H9 (cell line): ENCODE results near the gene MICAL3. TPM values are rescaled to one million over a fixed set of nuclear protein-coding genes. Genes with fewer than 3 reads are reported as not detected.

Source experiments
- DNase-seq: peaks from one replicate; pipeline ENCODE4 v3.0.0-alpha.2; 2017
- H2AFZ ChIP-seq: one replicate; pipeline ENCODE4 v1.6.1; 2013; ENCODE audit warnings: mild to moderate bottlenecking, low read length, control low read depth, moderate library complexity
- H2AK5ac ChIP-seq: 2 replicates; pipeline ENCODE4 v1.6.1; 2013; ENCODE audit warnings: low read length, control low read depth, mixed read lengths; ENCODE audit not compliant: insufficient read length
- H2BK120ac ChIP-seq: one replicate; pipeline ENCODE4 v1.6.1; 2013; ENCODE audit warnings: low read depth, mild to moderate bottlenecking, low read length, control low read depth, inconsistent platforms; ENCODE audit not compliant: poor library complexity, severe bottlenecking
- H2BK12ac ChIP-seq: 2 replicates; pipeline ENCODE4 v1.6.1; 2013; ENCODE audit warnings: low read length, control low read depth, mixed read lengths, low read depth; ENCODE audit not compliant: insufficient read length
- H2BK15ac ChIP-seq: 2 replicates; pipeline ENCODE4 v1.6.1; 2013; ENCODE audit warnings: low read depth, low read length, control low read depth
- H2BK20ac ChIP-seq: one replicate; pipeline ENCODE4 v1.6.1; 2013; ENCODE audit warnings: low read depth, mild to moderate bottlenecking, low read length, control low read depth, inconsistent platforms; ENCODE audit not compliant: poor library complexity, severe bottlenecking
- H2BK5ac ChIP-seq: 2 replicates; pipeline ENCODE4 v1.6.1; 2013; ENCODE audit warnings: low read length, control low read depth, mixed read lengths; ENCODE audit not compliant: insufficient read length
- H3K14ac ChIP-seq: 2 replicates; pipeline ENCODE4 v1.6.1; 2013; ENCODE audit warnings: low read length, control low read depth; ENCODE audit not compliant: insufficient read depth
- H3K18ac ChIP-seq: 2 replicates; pipeline ENCODE4 v1.6.1; 2013; ENCODE audit warnings: low read depth, mild to moderate bottlenecking, mixed read lengths, low read length, control low read depth; ENCODE audit not compliant: insufficient read length
- H3K23ac ChIP-seq: 2 replicates; pipeline ENCODE4 v1.6.1; 2013; ENCODE audit warnings: low read length, control low read depth, mixed read lengths, low read depth; ENCODE audit not compliant: insufficient read length
- H3K23me2 ChIP-seq: 2 replicates; pipeline ENCODE4 v1.6.1; 2013; ENCODE audit warnings: low read depth, mild to moderate bottlenecking, mixed read lengths, low read length, control low read depth; ENCODE audit not compliant: insufficient read length, poor library complexity, severe bottlenecking
- H3K27ac ChIP-seq: 2 replicates; pipeline ENCODE4 v1.5.1; 2013; ENCODE audit warnings: low read length, control low read depth, mixed read lengths, low read depth; ENCODE audit not compliant: insufficient read length
- H3K27me3 ChIP-seq: 2 replicates; pipeline ENCODE4 v1.6.1; 2013; ENCODE audit warnings: low read length, control low read depth, inconsistent platforms; ENCODE audit not compliant: insufficient read depth
- H3K4ac ChIP-seq: 2 replicates; pipeline ENCODE4 v1.6.1; 2013; ENCODE audit warnings: low read depth, mild to moderate bottlenecking, control low read depth, inconsistent platforms, low read length, moderate library complexity
- H3K4me1 ChIP-seq: 2 replicates; pipeline ENCODE4 v1.6.1; 2013; ENCODE audit warnings: low read length, control low read depth, inconsistent platforms; ENCODE audit not compliant: insufficient read depth
- H3K4me2 ChIP-seq: 2 replicates; pipeline ENCODE4 v1.6.1; 2013; ENCODE audit warnings: low read length, control low read depth, mixed read lengths; ENCODE audit not compliant: insufficient read length, insufficient read depth
- H3K56ac ChIP-seq: 2 replicates; pipeline ENCODE4 v1.6.1; 2013; ENCODE audit warnings: low read depth, mild to moderate bottlenecking, mixed read lengths, low read length, control low read depth; ENCODE audit not compliant: insufficient read length
- H3K79me1 ChIP-seq: 2 replicates; pipeline ENCODE4 v1.6.1; 2013; ENCODE audit warnings: low read depth, mild to moderate bottlenecking, moderate library complexity, low read length, control low read depth, inconsistent platforms; ENCODE audit not compliant: insufficient read depth, poor library complexity, severe bottlenecking
- H3K79me2 ChIP-seq: 2 replicates; pipeline ENCODE4 v1.6.1; 2013; ENCODE audit warnings: low read length, control low read depth, inconsistent platforms; ENCODE audit not compliant: insufficient read depth
- H3K9ac ChIP-seq: 2 replicates; pipeline ENCODE4 v1.6.1; 2013; ENCODE audit warnings: low read length, control low read depth, mixed read lengths; ENCODE audit not compliant: insufficient read length; ENCODE audit errors: extremely low read depth
- H3K9me3 ChIP-seq: one replicate; pipeline ENCODE4 v1.6.1; 2013; ENCODE audit warnings: low read depth, low read length, inconsistent platforms; ENCODE audit not compliant: control insufficient read depth
- H3T11ph ChIP-seq: one replicate; pipeline ENCODE4 v1.6.1; 2013; ENCODE audit warnings: mild to moderate bottlenecking, low read length, control low read depth, inconsistent platforms
- H4K20me1 ChIP-seq: one replicate; pipeline ENCODE4 v1.6.1; 2013; ENCODE audit not compliant: control insufficient read depth, insufficient read length, insufficient read depth
- H4K5ac ChIP-seq: 2 replicates; pipeline ENCODE4 v1.6.1; 2013; ENCODE audit warnings: low read depth, mild to moderate bottlenecking, mixed read lengths, low read length, control low read depth; ENCODE audit not compliant: insufficient read length
- H4K8ac ChIP-seq: replicated peaks from 2 replicates; pipeline ENCODE4 v1.6.1; 2013; ENCODE audit warnings: low read length, control low read depth, mixed read lengths, low read depth; ENCODE audit not compliant: insufficient read length
- H4K91ac ChIP-seq: 2 replicates; pipeline ENCODE4 v1.6.1; 2013; ENCODE audit warnings: low read depth, mild to moderate bottlenecking, moderate library complexity, mixed read lengths, low read length, control low read depth; ENCODE audit not compliant: insufficient read length
- H3K27ac Mint-ChIP-seq, 3 experiments: 2 replicates in 2 of 3; 3 replicates in 1 of 3; pipeline ENCODE4 v1.8.0; 2020 to 2021; ENCODE audit warnings: mixed read lengths in 3 of 3, mild to moderate bottlenecking in 1 of 3, moderate library complexity in 1 of 3
- H3K27me3 Mint-ChIP-seq: 2 replicates; pipeline ENCODE4 v1.8.0; 2021; ENCODE audit warnings: low read depth, mild to moderate bottlenecking, moderate library complexity, mixed read lengths
- H3K36me3 Mint-ChIP-seq, 3 experiments: 2 replicates in 2 of 3; 3 replicates in 1 of 3; pipeline ENCODE4 v1.8.0; 2020 to 2021; ENCODE audit warnings: low read depth in 3 of 3, mixed read lengths in 3 of 3; ENCODE audit not compliant: insufficient read depth in 1 of 3
- H3K4me1 Mint-ChIP-seq, 2 experiments: 2 replicates each; pipeline ENCODE4 v1.8.0; 2020; ENCODE audit warnings: mixed read lengths in 2 of 2
- H3K4me3 Mint-ChIP-seq, 2 experiments: 2 replicates in 1 of 2; 3 replicates in 1 of 2; pipeline ENCODE4 v1.8.0; 2020 to 2021; ENCODE audit warnings: mild to moderate bottlenecking in 2 of 2, mixed read lengths in 2 of 2, moderate library complexity in 1 of 2
- H3K9me3 Mint-ChIP-seq, 2 experiments: 2 replicates in 1 of 2; 3 replicates in 1 of 2; pipeline ENCODE4 v1.8.0; 2020; ENCODE audit warnings: mild to moderate bottlenecking in 2 of 2, mixed read lengths in 2 of 2, moderate library complexity in 1 of 2
- WGBS: extraction: QIAGEN DNeasy Blood & Tissue Kit; methylation state at CpG from one replicate; pipeline ENCODE4 v1.1.7; 2013; ENCODE audit warnings: missing lambda C conversion rate, low lambda C conversion rate, mixed read lengths; ENCODE audit not compliant: insufficient read length; ENCODE audit errors: extremely low coverage; 5-methylcytosine and 5-hydroxymethylcytosine counted together
- total RNA-seq: library from RNA; stranded (reverse); gene quantifications from 2 replicates; pipeline ENCODE4 v1.2.1, GENCODE V29; 2021
- TF ChIP-seq, protein P1 (sequence below): fragments of 200-600 bp; sonication (generic); conservative IDR thresholded peaks from 3 replicates; pipeline ENCODE4 v1.8.0; 2021; ENCODE audit warnings: antibody characterized with exemption, mild to moderate bottlenecking

MICAL3 gene
- total RNA-seq, 1 experiment from 2014 or later = 50.2 TPM

DNA sequence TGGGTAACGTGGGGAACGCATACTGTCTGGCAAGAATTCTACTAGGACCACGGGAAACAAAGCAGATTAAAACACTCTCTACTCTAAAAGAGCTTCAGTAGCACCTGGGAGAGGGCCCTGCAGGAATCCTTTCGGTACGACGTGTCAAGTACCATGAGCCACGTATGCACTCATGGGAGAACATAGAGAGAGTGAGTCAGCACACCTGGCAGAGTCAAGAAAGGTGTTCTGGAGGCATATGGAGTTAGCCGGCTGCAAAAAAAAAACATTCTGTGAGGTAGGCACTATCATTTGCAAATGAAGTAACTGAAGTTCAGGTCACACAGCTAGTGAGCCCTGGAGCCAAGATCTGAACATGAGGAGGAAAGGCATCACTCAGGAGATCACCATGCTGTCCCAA, 179.0 kb downstream of the MICAL3 start:
- no peaks in the 10 kb centered on the region; the same call in 1 of the 2 replicates for H3K27me3 Mint-ChIP-seq

More for the DNA sequence above, 179.0 kb downstream of the MICAL3 start:
- H2BK15ac ChIP-seq = no peak overlapping the region
- H3K79me1 ChIP-seq = no peaks in the 10 kb centered on the region
- no peak overlapping the region for H3K23ac ChIP-seq
- no peak overlapping the region for H3K4ac ChIP-seq
- no peak overlapping the region for H3K56ac ChIP-seq
- no peak overlapping the region for H3K14ac ChIP-seq
- no peaks in the 10 kb centered on the region for H3K4me1 ChIP-seq
- no peak overlapping the region for H2BK20ac ChIP-seq
- H4K5ac ChIP-seq = no peak overlapping the region
- H4K8ac ChIP-seq = no peak overlapping the region
- Mint-ChIP-seq H3K4me3 (no peak overlapping the region), H3K4me1 (peaks cover 4 to 5% of the 10 kb centered on the region in 2 experiments; a peak in 2 of 4 replicates), H3K36me3 (peaks cover 6 to 20% (median 16%) of the 10 kb centered on the region in 3 experiments; a peak in 6 of 7 replicates), H3K27ac (peak overlapping the region in 1 of 3 experiments; percentile 81; a peak in 3 of 7 replicates), H3K9me3 (no peaks in the 10 kb centered on the region)
- H2AFZ ChIP-seq = no peak overlapping the region
- no peak overlapping the region for H3K27ac ChIP-seq
- DNase-seq = no peak
- H3K27me3 ChIP-seq = no peaks in the 10 kb centered on the region
- no peak overlapping the region for H3K9ac ChIP-seq
- H4K91ac ChIP-seq = no peak overlapping the region
- H3K4me2 ChIP-seq = no peak overlapping the region
- no peaks in the 10 kb centered on the region for H3K23me2 ChIP-seq
- no peak overlapping the region for H2BK120ac ChIP-seq
- no peaks in the 10 kb centered on the region for H3K9me3 ChIP-seq
- H2AK5ac ChIP-seq = no peak overlapping the region
- H3T11ph ChIP-seq = no peak overlapping the region
- H2BK5ac ChIP-seq = no peak overlapping the region
- no peaks in the 10 kb centered on the region for H3K79me2 ChIP-seq
- WGBS = no CpG with 5 or more reads among the region's 8 CpGs
- H3K18ac ChIP-seq = no peak overlapping the region
- H2BK12ac ChIP-seq = no peak overlapping the region
- TF ChIP-seq, protein P1, sequence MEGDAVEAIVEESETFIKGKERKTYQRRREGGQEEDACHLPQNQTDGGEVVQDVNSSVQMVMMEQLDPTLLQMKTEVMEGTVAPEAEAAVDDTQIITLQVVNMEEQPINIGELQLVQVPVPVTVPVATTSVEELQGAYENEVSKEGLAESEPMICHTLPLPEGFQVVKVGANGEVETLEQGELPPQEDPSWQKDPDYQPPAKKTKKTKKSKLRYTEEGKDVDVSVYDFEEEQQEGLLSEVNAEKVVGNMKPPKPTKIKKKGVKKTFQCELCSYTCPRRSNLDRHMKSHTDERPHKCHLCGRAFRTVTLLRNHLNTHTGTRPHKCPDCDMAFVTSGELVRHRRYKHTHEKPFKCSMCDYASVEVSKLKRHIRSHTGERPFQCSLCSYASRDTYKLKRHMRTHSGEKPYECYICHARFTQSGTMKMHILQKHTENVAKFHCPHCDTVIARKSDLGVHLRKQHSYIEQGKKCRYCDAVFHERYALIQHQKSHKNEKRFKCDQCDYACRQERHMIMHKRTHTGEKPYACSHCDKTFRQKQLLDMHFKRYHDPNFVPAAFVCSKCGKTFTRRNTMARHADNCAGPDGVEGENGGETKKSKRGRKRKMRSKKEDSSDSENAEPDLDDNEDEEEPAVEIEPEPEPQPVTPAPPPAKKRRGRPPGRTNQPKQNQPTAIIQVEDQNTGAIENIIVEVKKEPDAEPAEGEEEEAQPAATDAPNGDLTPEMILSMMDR = no peak
- peaks cover 3% of the 10 kb centered on the region for H4K20me1 ChIP-seq
